Stimulated activated CD4-positive, alpha-beta T cell treated with anti-CD3 and anti-CD28 coated beads, Interleukin-15, amount 100 ng/mL, for 48 hours (primary cell): ENCODE measurements around the gene GPATCH3.
"Not testable (repeated sequence)": the region's sequence is repeated elsewhere in the genome, so short reads cannot be mapped to it uniquely, and the experiment has no call there.

ENCODE experiments used
- DNase-seq, 2 donors: peaks; one replicate each; pipeline ENCODE4 v3.0.0-alpha.2; 2020; ENCODE audit warnings: low read depth in 2 of 2

GPATCH3 gene

GRCh38 chr1:26900001-26900814, at the start of gene GPATCH3:
Gene GPATCH3 (minus strand): TSS chr1:26900467. CDS start chr1:26900442, 25 bp downstream.
- DNase-seq, result peak; percentile 81 to 83

- DNase-seq, result no peak
These were observed 49.7 kb upstream of the GPATCH3 start for GRCh38 chr1:26949926-26950319.

GRCh38 chr1:26949266-26949925, 49.1 kb upstream of the GPATCH3 start:
- no peak for DNase-seq

DNA sequence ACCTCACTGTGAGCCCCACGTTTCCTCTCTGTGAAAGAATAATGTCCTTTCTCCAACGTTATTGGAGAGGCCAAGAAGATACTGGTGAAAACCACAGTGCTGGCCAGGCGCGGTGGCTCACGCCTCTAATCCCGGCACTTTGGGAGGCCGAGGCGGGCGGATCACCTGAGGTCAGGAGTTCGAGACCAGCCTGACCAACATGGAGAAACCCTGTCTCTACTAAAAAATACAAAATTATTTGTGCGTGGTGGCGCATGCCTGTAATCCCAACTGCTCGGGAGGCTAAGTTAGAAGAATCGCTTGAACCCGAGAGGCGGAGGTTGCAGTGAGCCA, 48.4 kb upstream of the GPATCH3 start:
- not testable (repeated sequence) for DNase-seq

GRCh38 chr1:26946270-26946669, 46.0 kb upstream of the GPATCH3 start:
- DNase-seq, result no peak

GRCh38 chr1:26945728-26946127, 45.5 kb upstream of the GPATCH3 start:
- no peak for DNase-seq

DNA sequence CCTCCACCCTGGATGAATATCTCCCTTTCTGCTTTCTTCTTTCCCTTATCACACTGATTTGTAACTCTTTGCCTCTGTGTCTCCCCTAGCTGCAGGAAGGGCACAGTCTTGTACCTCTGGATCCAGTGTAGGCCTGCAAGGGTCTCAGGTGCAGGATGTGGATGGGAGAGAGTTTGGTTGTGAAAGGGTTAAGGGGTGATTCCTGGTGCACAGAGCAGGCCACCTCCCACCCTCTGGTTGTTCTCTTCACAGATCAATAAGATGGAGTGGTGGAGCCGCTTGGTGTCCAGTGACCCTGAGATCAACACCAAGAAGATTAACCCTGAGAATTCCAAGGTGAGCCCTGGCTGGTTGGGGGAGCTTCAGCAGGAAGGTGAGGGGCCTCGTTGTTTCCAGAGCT, 44.9 kb upstream of the GPATCH3 start:
- DNase-seq, result no peak

GRCh38 chr1:26942656-26943055, 42.4 kb upstream of the GPATCH3 start:
- no peak for DNase-seq

GRCh38 chr1:26941311-26941710, 41.0 kb upstream of the GPATCH3 start:
- no peak for DNase-seq

GRCh38 chr1:26938659-26939025, 38.4 kb upstream of the GPATCH3 start:
- no peak for DNase-seq

GRCh38 chr1:26938004-26938658, 37.9 kb upstream of the GPATCH3 start:
- DNase-seq, result no peak

- DNase-seq, result no peak
These were observed 36.6 kb upstream of the GPATCH3 start for GRCh38 chr1:26936823-26937222.

DNA sequence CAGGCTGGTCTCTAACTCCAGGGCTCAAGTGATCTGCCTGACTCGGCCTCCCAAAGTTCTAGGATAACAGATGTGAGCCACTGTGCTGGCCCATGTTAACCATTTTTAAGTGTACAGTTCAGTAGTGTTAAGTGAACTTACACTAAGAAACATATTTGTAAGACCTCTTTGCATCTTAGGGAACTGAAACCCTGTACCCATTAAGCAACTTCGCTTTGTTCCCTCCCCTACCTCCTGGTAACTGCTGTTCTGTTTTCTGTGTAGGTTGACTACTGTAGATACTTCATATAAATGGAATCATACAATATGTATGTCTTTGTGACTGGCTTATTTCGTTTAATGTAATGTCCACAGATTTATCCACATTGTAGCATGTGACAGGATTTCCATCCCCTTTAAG, 32.3 kb upstream of the GPATCH3 start:
- DNase-seq, result no peak

- no peak for DNase-seq
These were observed 23.4 kb upstream of the GPATCH3 start for GRCh38 chr1:26923711-26924110.

DNA sequence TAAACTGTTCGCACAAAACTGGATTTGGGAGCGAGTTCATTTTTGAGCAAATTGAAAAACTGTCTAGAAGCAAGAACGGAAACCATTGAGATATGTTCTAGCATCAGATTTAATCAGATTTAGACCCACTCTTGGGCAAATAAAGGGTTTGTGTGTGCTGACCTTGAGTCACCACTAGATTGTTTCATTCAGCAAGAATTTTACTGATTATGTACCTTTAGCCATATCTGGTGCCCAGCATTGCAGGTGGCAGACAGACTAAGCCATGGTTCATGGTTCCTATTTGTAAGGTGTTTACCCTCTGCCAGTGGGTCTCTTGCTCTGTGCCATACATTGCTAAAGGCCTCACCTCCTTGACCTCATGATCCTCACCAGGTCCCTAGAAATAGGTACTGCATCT, 22.6 kb upstream of the GPATCH3 start:
- DNase-seq, result no peak

- no peak for DNase-seq
These were observed 22.1 kb upstream of the GPATCH3 start for GRCh38 chr1:26922431-26922729.

GRCh38 chr1:26921540-26922430, 21.5 kb upstream of the GPATCH3 start, which contains the start of gene NUDC:
Gene NUDC (plus strand): TSS chr1:26921743. CDS start chr1:26921849, 106 bp downstream.
- DNase-seq, result peak; percentile 93 to 95

DNA sequence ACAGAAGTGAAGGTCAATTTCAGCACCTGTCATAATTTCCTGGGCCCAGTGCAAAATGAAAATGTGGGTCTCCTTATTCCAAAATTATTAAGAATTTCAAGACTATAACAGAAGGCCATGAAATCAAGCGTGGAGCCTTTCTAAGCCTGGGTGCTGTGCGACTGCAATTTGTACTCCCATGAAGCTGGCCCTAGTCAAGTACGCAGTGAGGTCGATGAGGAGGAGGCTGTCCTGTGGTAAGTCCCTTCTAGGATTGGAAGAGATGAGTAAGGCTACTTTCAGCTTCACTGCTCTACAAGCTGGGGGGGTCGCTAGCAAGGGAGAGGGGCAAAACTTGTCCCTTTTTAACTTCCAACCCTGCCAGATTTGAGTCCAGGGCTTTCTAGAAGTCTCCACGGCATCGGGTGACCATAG, 20.9 kb upstream of the GPATCH3 start:
- DNase-seq, result no peak

DNA sequence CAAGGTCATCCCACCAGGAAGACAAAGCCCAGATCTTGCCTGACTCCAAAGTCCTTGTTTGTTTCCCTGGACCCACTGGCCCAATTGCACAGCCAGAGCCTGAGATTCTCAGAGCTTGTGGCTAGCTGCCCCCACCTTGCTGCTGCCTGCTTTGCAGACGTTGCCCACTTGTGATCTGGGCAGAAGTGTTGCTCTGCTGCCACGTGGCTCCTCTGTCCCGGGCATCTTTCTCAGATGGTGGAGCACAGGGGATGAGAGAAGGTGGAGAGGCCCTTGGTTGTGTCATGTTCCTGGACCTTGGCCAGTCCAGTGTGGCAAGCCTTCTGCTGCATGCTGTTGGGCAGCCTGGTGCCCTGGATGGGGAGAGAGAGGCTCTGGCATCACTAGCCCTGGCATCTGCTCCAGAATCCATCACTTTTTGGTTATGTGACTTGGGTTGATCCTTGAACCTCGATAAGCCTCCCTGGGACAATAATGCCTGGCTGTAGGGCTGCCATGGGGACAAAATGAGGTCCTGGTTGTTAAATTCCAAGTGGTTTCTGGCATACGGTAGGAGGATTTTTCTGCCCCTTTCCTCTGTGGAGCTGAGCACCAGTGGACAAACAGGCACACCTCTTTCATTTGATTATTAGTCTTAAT, 15.1 kb upstream of the GPATCH3 start:
- DNase-seq, result no peak

DNA sequence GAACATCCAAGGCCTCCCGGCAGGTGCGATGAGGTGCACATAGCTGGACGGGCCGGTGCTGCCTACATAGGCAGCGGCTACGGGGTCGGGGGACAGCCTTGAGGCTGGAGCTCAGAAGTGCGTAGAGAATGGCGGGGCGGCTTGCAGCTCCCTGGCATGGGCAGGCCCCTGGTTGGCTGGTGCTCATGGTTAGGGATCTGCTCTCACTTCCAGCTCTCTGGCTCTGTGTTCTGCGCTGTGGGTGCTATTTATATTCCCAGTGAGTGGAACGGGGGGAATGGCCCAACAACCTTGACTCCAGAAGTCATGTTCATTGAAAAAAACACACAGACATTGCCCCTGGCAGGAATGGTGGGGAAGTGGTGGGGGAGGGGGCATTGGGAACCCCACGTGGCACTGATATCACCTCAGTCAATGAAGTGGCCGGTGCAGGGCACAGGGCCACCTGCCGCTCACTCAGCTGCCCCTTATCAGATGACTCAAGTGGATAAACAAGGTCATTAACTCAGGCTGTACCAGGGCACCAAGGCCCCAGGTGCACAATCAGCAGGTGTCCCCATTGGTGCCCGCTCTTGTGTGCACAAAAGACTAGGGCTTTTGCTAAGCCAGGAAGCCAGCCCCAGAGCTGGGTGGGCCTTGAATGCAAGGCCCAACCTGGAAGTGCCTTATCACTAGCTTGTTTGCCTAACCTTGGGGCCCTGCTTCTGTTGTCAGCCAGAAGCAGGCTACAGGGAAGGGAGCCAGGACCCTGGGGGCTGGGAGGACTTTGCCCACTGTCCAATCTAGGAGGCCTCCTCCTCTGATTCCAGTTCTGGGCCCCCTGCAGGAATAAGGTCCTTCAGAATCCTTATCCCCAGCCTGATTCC, 13.7 kb upstream of the GPATCH3 start, which contains the start of gene NR0B2:
Gene NR0B2, minus strand, starts transcription at position 222 of the 866 bp plus-strand sequence. Its CDS starts 35 bp downstream, at position 187.
- no peak for DNase-seq
